CD4-positive, alpha-beta T cell treated with Interleukin-4 for 4 hours (primary cell): ENCODE data around the gene EPOP.
"Not testable (repeated sequence)": the region's sequence is repeated elsewhere in the genome, so short reads cannot be mapped to it uniquely, and the experiment has no call there.

Experiments
- DNase-seq: peaks from one replicate; pipeline ENCODE4 v3.0.0-alpha.2; 2020

Gene EPOP

DNA sequence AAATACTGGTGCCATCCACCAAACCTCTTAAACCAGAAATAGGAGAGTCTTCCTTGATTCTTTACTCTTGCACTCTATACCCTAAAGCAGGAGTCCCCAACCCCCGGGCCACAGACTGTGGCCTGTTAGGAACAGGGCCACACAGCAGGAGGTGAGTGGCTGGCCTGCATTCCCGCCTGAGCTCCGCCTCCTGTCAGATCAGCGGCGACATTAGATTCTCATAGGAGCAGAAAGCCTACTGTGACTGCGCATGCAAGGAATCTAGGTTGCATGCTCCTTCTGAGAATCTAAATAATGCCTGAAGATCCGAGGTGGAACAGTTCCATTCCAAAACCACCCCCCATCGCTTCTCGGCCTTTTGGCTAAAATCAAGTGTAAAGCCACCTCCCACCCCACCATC lies 38.7 kb downstream of the EPOP start:
- DNase-seq, result no peak

DNA sequence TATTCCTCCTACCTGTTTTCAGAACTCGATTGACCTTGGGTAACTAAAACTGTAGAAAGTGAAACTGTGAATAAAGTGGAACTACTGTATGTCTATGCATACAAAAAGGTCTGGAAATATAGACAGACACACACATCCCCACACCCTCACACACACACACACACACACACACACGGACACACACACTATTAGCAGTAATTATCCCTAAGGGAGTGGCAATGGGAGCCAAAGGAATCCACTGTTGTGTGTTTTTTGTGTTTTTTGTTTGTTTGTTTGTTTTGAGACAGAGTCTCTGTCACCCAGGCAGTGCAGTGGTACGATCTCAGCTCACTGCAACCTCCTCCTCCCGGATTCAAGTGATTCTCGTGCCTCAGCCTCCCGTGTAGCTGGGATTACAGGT lies 42.4 kb downstream of the EPOP start:
- no peak for DNase-seq

DNA sequence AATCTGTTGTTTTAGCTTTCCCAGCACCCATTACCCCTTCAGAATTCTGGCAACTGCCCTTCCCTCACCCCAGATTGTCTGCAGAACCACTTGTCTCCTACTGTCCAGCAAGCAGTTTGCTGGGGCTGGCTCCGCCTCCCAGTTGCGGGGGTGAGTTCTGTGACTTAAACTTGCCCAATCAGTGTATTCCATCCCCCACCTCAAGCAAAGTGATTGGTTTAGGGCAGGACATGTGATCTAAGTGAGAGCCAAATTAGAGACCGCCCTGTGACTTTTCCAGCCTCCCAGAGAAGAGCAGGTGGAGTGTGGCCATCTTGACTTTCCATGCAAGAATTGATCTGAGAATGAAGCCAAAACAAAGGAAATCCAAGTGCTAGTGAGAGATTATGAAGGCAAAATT lies 46.3 kb downstream of the EPOP start:
- DNase-seq, result no peak

DNA sequence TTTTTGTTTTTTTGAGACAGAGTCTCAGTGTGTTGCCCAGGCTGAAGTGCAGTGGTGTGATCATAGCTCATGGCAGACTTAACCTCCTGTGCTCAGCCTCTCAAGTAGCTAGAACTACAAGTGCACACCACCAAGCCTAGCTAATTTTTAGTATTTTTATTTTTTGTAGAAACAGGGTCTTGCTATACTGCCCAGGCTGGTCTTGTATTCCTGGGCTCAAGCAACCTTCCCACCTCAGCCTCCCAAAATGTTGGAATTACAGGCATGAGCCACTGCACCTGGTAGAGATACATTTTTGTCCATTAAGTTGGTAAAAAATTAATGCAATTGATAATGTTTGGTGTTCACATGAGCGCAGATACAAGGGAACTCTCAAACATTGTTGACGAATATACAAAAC lies 46.8 kb downstream of the EPOP start:
- no peak for DNase-seq

DNA sequence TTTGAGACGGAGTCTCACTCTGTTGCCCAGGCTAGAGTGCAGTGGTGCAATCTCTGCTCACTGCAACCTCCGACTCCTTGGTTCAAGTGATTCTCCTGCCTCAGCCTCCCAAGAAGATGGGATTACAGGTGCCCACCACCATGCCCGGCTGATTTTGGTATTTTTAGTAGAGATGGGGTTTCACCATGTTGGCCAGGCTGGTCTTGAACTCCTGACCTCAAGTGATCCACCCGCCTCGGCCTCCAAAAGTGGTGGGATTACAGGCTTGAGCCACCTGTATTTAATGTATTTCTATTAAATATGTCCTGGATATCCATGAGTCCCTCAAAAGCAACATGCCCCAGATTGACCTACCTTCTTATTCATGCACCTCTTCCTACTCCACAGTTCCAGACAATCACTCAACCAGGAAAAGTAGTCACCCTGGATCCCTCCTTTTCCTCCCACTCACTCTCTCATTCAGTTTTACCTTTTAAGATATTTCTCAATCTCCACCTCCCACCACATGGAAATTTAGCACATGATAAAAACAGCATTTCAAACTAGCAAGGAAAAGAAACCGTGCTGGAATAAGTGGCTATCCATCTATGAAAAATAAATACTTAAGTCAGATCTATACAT lies 48.0 kb downstream of the EPOP start:
- not testable (repeated sequence) for DNase-seq

DNA sequence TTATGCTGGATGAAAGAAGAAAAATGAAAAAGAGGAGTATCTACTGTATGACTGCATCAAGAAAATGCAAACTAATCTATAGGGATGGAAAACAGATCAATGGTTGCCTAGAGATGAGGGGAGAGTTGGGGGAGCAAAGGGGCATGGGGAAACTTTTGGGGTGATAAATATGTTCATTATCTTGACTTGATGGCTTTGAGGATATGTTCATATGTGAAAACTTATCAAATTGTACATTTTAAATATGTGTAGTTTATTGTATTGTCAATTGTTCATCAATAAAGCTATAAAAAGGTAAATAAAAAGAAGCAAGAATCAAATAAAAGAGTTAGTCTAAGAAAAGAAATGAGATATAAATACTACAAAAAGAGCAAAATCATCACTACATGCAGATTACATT lies 49.3 kb downstream of the EPOP start:
- no peak for DNase-seq

DNA sequence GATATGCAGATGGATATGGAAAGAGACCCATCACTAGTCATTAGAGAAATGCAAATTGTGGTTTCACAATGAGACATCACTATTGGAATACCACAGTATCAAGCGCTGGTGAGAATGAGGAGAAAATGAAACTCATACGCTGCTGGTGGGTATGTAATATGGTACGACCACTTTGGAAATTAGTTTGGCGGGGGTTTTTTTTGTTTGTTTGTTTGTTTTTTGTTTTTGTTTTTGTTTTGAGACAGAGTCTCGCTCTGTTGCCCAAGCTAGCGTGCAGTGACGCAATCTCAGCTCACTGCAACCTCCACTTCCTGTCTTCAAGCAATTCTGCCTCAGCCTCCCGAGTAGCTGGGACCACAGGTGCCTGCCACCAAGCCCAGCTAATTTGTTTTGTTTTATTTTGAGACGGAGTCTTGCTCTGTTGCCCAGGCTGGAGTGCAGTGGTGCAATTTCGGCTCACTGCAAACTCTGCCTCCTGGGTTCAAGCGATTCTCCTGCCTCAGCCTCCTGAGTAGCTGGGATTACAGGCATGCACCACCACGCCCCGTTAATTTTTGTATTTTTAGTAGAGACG lies 49.9 kb downstream of the EPOP start:
- DNase-seq, result not testable (repeated sequence)
